HG03095 (cell line): ENCODE measurements around the gene TNFRSF13B.
"Not testable (repeated sequence)": the region's sequence is repeated elsewhere in the genome, so short reads cannot be mapped to it uniquely, and the experiment has no call there.

Experiments used
- ATAC-seq: cut with Tn5 transposase; IDR thresholded peaks from one replicate; pipeline ENCODE4 v1.9.1; 2021; ENCODE audit warnings: moderate library complexity; ENCODE audit not compliant: unreplicated experiment

TNFRSF13B gene

DNA sequence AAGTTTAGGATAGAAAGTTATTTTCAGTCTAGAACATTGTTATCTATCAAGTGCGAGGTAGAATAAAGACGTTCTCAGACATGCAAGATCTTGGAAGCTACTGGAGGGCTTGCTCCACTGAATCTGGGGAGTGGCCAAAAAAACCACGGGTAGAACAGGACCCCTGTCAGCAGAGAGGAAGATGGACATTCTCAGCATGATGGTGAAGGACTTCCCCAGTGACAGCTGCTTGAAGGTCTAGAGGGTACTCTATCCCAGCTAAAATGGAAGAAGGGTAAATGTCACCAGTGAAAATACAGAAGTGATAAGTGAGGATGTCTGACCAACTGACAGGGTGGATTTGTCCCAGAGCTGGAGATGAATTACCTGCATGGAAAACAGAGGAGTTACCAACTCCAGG, 10.1 kb downstream of the TNFRSF13B start:
- no peak for ATAC-seq

DNA sequence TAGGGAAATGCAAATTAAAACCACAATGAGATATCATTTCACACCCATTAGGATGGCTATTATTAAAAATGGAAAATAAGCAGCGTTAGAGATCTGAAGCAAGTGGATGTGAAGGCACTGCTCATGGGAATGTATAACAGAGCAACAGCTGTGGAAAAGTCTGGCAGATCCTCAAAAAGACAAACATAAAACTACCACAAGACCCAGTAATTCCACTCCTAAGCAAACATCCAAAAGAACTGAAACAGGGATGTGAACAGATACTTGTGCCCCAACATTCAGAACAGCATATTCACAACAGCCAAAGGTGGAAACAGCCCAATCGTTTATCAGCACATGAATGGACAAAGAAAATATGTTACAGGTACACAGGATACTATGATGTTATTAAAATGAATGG, 10.9 kb downstream of the TNFRSF13B start:
- not testable (repeated sequence) for ATAC-seq

DNA sequence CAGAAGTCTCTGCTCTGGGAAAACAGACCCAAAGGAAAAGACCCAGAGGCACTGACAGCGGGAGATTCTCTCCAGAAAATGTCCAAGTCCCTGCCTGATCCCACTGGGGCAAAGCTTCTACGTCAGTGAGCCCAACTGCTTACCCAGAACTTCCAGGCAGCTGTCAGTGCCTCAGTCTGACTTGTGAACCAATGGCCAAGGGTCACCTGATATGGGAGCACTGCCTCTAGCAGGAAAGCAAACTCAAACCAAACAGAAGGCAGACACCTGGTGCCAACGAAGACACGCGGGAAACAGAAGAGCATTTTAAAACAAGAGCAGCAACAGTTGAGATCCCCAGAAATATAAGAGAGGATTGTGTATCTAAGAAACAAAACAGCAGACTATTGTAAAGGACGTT, 16.9 kb downstream of the TNFRSF13B start:
- ATAC-seq, result not testable (repeated sequence)

DNA sequence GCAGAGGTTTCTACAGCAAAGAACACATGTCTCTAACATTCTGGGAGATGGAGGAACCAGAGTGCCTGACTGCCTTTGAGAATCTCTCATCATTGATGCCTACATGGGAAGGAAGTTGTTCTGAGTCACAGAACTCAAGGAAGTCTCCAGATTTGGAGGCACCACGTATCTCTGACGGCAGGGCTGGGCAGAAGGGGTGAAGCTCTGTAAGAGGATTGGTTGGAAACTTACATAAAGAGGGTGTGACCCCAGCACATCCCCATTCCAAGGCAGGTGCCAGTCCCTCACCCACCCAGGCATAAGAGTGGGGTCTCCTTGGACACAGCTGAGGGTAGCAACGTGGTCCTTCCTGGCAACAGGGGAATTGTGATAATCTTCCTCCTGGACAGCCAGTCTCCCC, 17.4 kb downstream of the TNFRSF13B start:
- ATAC-seq, result no peak

DNA sequence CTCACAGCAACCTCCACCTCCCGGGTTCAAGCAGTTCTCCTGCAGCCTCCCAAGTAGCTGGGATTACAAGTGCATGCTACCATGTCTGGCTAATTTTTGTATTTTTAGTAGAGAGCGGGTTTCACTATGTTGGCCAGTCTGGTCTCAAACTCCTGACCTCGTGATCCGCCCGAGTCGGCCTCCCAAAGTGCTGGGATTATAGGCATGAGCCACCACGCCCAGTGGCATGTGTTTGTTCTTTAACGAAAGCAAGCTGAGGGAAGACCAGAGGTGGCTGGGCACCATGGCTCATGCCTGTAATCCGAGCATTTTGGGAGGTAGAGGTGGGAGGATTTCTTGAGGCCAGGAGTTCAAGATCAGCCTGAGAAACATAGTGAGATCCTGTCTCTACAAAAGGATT, 18.1 kb downstream of the TNFRSF13B start:
- no peak for ATAC-seq

DNA sequence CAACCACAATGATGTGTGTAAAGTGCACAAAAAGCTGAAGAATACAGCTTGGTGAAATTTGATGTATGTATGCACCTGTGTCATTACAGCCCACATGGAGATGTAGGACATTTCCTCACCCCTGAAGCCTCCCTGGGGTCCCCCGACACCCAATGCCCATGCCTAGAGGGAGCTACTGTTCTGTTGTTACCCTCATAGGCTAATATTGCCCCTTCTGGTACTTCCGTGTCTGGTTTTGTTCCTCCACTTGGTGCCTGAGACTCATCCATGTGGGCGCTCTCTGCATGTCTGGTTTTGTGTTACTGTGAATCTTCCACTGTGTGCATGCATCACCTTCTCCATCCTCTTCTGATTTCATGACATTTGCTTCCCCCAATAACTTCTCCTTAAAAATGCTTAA, 18.6 kb downstream of the TNFRSF13B start:
- ATAC-seq, result no peak

DNA sequence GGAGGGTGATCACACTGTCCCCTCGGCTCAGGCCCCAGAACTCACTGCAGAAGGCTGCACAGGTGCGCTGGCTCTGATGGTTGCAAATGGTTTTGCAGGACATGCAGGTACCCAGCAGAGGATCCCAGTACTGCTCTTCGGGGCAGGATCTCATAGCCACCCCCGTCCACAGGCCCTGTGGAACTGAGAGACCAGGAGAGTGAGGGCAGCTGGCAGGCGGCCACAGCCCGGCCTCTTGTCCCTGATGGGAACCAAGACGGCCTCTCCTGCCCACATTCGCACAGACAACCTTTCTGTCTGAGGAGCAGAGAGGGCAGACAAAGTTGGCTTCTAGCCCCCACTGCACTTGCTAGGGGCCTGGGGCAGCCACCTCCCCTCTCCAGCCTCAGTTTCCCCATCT, 19.5 kb downstream of the TNFRSF13B start:
- no peak for ATAC-seq

DNA sequence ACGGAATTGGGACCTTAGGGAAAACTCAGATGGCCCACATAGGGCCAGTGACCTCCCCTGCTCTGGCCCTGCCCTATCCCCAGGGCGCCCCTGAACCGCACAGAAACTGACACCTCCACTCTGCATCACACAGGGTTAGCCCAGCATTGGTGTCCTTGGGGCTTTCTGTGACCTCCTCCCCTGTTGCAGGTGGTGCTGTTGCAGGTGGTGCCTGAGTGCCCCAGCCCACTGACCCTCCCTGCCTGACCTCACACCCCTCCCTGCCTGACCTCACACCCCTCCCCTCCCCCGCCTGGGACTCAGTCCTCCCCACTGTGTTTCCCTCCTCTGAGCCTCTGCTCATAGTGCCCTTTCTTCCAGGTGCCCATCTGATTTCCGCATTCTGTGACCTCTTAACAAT, 21.4 kb downstream of the TNFRSF13B start:
- no peak for ATAC-seq

DNA sequence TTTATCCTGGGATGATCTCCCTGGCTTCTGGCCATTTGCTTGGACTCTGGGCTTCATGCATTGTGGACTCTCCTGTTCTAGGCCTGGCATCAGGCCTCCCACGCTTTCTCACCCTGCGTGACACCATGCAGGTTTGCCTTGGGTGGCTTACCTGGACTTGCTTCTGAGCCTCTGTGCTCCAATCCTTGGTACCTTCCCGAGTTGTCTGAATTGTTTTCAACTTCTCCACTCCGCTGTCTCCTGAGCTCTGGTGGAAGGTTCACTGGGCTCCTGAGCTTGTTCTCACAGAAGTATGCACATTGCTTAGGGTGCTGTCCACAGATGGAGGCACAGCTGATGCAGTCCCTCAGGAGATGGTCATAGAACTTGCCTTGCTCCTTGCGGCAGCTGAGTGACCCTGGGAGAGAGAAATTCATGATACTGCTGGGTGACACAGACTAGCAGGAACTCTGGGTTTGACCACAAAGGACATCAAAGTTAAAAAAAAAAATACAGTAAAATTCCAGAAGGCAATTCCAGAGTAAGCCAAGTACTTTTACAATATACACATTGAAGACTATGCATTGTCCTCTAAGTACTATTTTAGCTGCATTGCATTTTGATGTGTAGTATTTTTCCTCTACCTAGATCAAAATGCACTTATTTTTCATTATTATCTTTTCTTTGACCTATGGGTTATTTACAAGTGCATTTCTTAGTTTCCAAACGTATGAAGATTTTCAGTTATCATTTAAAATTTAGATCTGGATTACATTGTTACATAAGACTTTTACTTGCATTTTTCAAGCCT, 23.1 kb downstream of the TNFRSF13B start:
- ATAC-seq, result no peak

DNA sequence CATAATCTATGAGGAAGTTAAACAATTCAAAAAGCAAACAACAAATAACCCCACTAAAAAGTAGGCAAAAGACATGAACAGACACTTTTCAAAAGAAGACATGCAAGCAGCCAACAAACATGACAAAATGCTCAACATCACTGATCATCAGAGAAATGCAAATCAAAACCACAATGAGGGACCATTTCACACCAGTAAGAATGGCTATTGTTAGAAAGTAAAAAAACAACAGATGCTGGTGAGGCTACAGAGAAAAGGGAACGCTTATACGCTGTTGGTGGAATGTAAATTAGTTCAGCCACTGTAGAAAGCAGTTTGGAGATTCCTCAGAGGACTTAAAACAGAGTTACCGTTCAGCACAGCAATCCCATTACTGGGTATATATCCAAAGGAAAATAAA, 24.4 kb downstream of the TNFRSF13B start:
- no peak for ATAC-seq

DNA sequence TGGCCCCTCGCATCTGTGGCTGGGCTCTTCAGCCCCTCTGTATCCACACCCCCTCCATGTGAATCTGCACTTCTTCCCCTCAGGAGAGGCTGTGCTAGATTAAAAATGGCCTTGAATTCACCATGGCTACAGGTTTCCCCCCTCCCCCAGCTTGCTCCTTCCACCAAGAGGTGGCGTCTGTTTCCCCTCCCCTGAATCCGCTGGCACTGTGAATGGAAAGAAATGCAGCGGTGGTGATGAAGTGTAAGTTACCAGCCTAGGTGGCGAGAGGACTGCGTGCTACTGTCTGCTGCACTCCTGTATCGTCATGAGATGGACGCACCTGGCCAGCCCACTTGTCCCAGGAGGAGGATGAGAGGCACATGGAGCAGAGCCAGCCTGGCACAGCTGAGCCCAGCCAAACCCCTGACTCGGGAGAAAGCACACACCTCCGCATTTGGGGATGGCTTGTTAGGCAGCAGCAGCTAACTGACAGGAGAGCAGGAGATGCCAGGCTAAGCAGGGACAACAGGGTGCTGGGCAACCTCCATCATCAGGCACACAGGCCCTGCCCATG, 26.2 kb downstream of the TNFRSF13B start:
- ATAC-seq, result no peak

DNA sequence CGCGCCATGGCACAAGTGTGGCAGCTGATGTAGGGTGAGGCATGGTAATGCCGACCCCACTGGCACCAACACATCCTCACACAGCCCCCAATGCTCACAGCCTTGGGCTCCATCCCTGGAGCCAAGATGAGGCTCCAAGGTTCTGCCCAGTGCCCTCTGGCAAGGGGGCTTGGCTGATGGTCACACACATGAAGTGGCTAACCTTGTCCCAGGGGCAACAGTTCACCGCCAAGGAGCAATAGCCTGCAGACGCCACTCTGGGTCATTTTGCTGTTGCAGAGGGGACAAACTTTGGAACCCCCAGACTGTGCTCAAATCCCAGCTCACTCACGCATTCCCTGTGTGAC, 26.8 kb downstream of the TNFRSF13B start:
- ATAC-seq, result no peak

DNA sequence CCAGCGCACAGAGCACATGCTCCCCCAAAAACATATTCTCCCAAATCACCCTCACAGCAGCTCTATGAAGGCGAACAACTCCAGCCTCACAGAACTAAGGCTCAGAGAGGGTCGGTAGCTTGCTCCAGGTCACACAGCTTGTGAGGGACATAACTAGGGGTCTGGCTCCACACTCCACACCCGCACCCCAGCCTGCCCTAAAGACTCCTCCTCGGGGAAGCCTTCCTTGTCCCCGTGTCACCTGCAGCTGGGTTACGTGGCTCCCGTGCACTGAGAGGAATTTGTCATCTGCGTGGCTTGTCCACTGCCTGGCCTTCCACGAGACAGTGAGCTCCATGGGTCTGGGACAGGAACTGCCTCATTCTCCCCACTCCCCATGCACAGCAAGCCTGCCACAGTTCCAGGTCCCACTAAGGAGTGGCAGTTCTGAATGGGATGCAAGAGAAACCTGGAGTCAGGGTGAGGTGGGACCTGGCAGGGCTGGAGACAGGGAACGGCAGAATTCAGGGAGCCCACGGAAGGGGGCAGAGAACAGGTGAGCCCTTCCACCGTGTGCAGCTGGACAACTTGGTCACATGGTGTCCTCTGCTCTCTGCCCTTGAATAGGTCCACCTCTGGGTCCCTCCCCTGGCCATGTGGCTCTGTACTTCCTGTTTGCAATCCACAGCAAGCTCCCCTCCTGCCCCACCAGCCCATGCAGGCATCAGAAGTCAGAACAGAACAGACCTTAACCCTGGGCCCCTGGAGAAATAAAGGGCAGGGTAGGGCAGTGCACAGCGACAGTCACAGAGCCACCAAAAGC, 27.4 kb downstream of the TNFRSF13B start:
- no peak for ATAC-seq

DNA sequence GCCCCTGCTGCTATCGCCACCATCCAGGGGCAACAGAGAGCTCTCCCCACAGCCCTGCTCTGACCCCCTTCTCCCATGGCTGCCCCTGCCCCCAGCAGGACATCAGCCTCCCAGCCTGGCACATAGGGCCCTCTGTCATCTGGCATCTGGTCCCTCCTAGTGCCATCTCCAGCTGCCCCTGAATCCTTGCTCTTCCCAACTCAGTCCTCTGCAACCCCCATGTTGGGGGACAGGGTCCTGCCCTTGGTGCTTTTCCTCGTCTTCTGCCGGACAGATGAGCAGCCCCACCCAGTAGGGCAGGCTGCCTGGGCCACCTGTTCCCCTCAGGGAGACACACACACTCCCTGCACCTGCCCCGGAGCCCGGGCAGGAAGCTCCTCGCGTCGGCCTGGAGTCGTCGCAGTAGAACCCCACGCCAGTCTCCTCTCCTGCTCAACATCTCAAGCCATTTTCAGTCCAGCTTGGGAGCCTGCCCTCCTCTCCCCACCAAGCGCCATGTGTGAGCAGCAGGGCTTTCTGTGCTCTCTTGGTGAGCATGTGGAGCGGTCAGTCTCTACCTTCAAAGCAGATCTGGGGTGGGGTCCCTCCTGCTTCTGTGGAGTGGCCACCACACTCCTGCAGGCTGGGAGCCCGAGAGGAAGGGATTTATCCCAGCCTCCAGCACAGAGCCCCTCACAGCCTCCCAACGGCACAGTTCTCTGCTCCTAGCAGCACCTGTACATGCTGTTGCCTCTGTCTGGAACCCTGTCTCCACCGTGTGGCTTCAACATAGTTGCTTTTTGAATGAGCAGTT, 28.2 kb downstream of the TNFRSF13B start:
- no peak for ATAC-seq

DNA sequence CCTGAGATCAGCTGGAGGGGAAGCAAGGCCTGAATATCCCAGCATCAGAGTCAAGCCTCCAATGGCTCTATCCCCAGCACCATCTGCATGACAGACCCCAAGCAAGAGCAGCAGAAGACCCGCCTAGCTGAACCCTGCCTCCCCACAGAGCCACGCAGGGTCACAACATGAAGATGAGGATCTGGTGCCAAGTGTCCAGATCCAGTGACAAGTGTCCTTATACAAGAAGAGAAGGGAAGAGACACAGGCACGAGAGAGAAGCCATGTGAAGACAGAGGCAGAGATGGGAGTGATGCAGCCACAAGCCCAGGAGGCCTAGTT, 28.9 kb downstream of the TNFRSF13B start:
- no peak for ATAC-seq

DNA sequence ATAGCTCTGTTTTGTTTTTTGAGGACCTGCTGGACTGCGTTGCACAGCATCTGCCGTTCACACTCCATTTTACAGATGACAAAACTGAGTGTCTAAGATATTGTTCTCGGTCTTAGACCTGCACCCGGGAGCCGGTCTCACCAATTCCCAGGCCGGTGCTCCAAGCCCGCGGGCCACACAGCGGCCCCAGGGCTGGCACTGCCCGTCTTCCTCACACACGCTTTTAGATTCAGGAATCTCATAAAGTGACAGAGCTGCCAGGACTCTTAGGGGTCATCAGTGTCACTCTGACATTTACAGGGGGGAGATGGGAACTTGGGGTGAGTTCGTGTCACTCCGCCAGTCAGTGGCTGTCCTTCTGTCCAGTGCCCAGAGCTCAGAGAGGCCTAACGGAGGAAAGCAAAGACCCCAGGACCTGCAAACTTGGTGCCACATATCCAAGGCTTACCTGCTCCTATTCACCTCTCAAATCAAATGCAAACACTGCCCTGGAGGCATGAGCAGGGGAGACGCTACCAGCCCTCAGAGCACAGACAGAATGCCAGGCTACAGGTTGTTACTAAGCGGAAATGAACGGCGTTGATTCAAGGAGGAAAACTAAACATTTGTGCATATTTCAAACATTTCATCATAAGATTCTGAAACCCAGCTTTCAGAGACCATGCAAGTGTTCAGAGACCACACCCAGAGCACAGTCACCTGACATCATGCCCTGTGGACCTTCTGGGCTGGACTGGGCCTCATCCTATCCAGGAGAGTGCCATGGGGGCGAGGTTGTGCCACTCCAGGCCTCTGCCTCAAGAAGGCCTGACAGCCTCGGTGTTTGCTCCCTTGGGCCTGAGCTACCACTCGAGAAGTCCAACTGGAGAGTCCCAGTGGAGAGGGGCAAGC, 29.5 kb downstream of the TNFRSF13B start:
- ATAC-seq, result no peak

DNA sequence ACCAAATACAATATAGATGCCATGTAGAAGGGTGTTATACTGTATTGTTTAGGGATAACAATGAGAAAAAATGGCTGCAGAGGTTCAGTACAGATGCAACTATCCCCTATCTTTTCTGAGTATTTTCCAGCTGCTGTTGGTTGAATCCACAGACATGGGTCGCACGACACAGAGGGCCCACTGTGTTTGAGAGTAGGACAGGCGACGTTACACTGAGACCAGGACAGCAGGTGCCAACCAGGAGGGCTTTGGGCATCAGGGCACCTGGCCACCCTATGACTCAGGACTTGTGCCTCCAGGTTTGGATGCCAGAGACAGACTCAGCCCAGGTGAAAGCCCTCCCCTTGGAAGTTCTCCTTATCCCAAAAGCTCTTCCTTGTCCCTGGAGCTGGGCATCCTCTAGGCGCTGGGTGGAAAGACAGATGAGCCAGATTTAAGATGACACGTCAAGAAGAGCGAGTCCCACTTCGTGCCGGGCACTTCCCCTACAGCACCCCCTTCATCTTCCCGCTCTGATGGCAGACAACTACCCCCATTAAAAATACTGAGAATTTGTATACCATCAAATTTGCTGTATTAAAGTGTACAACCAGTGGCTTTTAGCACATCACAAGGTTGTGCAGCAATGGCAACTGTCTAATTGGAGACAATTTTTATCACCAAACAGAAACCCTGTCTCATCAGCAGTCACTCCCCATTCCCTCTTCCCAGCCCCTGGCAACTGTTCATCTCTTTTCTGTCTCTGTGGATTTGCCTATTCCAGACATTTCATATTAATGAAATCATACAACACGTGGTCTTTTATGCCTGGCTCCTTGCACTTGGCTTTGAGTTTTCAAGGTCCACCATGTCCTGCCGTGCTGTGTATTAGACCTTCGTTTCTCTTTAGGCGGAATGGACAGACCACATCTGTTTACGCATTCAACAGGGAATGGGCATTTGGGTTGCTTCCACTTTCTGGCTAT, 30.6 kb downstream of the TNFRSF13B start:
- ATAC-seq, result no peak

DNA sequence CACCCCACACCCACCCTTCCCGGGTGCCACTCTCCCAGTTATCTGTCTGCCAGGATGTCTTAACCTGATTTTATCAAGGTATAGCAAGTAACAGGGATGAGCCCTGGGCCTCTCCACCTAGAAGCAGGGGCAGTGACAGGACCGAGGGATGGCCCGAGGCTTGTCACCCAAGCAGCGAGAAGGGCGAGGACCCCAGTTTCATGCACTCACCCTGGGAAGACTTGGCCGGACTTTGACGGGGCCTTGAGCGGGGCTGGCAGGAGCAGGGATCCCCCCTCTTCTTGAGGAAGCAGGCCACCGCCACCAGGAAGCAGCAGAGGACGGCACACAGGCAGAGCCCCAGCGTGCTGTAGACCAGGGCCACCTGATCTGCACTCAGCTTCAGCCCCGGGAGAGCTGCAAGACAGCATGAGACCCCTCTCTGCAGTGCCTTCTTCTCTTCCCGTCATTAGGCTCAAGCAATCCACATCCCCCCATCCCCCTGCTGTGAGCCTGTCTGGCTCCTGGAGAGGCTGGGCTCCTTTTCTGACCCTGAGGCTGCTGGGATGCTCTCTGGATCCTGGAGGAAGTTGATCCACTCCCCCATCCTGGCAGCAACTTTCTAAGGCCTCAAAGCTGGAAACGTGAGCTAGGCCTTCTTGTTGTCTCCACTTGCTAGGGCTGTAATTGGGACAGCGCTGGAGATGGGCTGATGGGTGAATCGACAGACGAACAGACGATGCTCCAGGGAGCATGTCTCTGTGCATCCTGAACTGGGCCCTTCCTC, 31.6 kb downstream of the TNFRSF13B start:
- no peak for ATAC-seq
